IPS-18c (cell line): Measurements from ENCODE around the gene FBXL17.

Source experiments
- H3K4me3 ChIP-seq: 2 replicates; pipeline ENCODE4 v1.7.0; 2013; ENCODE audit warnings: low read depth, mild to moderate bottlenecking, low read length, moderate library complexity; ENCODE audit not compliant: insufficient read depth
- H3K9me3 ChIP-seq: one replicate; pipeline ENCODE4 v1.6.1; 2013; ENCODE audit warnings: mild to moderate bottlenecking, low read length, moderate library complexity; ENCODE audit not compliant: control insufficient read depth, insufficient read depth

The FBXL17 gene

GRCh38 chr5:107832746-107833145 lies 549.2 kb downstream of the FBXL17 start:
- Histone ChIP-seq H3K9me3 (no peaks in the 10 kb centered on the region), H3K4me3 (no peak overlapping the region)

- H3K4me3 ChIP-seq: no peak overlapping the region
Measured at GRCh38 chr5:107831612-107832395, 550.1 kb downstream of the FBXL17 start.

GRCh38 chr5:107830750-107831149 lies 551.1 kb downstream of the FBXL17 start:
- Histone ChIP-seq H3K9me3 (no peaks in the 10 kb centered on the region), H3K4me3 (no peak overlapping the region)

More at GRCh38 chr5:107831612-107832395, 550.1 kb downstream of the FBXL17 start:
- no peaks in the 10 kb centered on the region for H3K9me3 ChIP-seq

- Histone ChIP-seq H3K4me3 (no peak overlapping the region), H3K9me3 (no peaks in the 10 kb centered on the region)
Measured at GRCh38 chr5:107826311-107827000, 555.4 kb downstream of the FBXL17 start.

- H3K4me3 ChIP-seq: no peak overlapping the region
Measured at GRCh38 chr5:107824821-107825220, 557.1 kb downstream of the FBXL17 start.

GRCh38 chr5:107821288-107821687 lies 560.6 kb downstream of the FBXL17 start:
- H3K9me3 ChIP-seq: no peaks in the 10 kb centered on the region
- no peak overlapping the region for H3K4me3 ChIP-seq

More at GRCh38 chr5:107824821-107825220, 557.1 kb downstream of the FBXL17 start:
- H3K9me3 ChIP-seq: no peaks in the 10 kb centered on the region

GRCh38 chr5:107820429-107820828 lies 561.5 kb downstream of the FBXL17 start:
- H3K4me3 ChIP-seq: no peak overlapping the region
- no peaks in the 10 kb centered on the region for H3K9me3 ChIP-seq

GRCh38 chr5:107817951-107818350 lies 563.9 kb downstream of the FBXL17 start:
- Histone ChIP-seq H3K4me3 (no peak overlapping the region), H3K9me3 (no peaks in the 10 kb centered on the region)

- Histone ChIP-seq H3K9me3 (no peaks in the 10 kb centered on the region), H3K4me3 (no peak overlapping the region)
Measured at GRCh38 chr5:107817436-107817835, 564.5 kb downstream of the FBXL17 start.

GRCh38 chr5:107815109-107815508 lies 566.8 kb downstream of the FBXL17 start:
- H3K4me3 ChIP-seq: no peak overlapping the region
- H3K9me3 ChIP-seq: no peaks in the 10 kb centered on the region

- no peak overlapping the region for H3K4me3 ChIP-seq
- H3K9me3 ChIP-seq: no peaks in the 10 kb centered on the region
Measured at GRCh38 chr5:107814183-107814827, 567.6 kb downstream of the FBXL17 start.

GRCh38 chr5:107813559-107813958 lies 568.3 kb downstream of the FBXL17 start:
- no peak overlapping the region for H3K4me3 ChIP-seq

GRCh38 chr5:107812570-107813141 lies 569.2 kb downstream of the FBXL17 start:
- no peak overlapping the region for H3K4me3 ChIP-seq
- no peaks in the 10 kb centered on the region for H3K9me3 ChIP-seq

More at GRCh38 chr5:107813559-107813958, 568.3 kb downstream of the FBXL17 start:
- H3K9me3 ChIP-seq: no peaks in the 10 kb centered on the region

- Histone ChIP-seq H3K4me3 (no peak overlapping the region), H3K9me3 (no peaks in the 10 kb centered on the region)
Measured at GRCh38 chr5:107809201-107810034, 572.5 kb downstream of the FBXL17 start.
